Loucy (cell line): Measurements from ENCODE around the gene KRR1.

Experiments
- H2AFZ ChIP-seq: fragments of 200-600 bp; sonication (generic); 2 replicates; pipeline ENCODE4 v1.6.0; 2016; ENCODE audit warnings: antibody characterized with exemption, mild to moderate bottlenecking, low read length, moderate library complexity
- H3F3A ChIP-seq: fragments of 200-600 bp; 2 replicates; pipeline ENCODE4 v1.6.0; 2016; ENCODE audit warnings: antibody characterized with exemption, low read depth, mild to moderate bottlenecking
- H3K27me3 ChIP-seq: fragments of 200-600 bp; sonication (generic); 2 replicates; pipeline ENCODE4 v1.6.1; 2014; ENCODE audit warnings: low read length, mild to moderate bottlenecking; ENCODE audit not compliant: insufficient read depth, poor library complexity, severe bottlenecking
- H3K36me3 ChIP-seq: fragments of 200-600 bp; sonication (generic); 2 replicates; pipeline ENCODE4 v1.6.1; 2016; ENCODE audit warnings: low read length; ENCODE audit not compliant: insufficient read depth
- H3K4me1 ChIP-seq: fragments of 200-600 bp; sonication (generic); 2 replicates; pipeline ENCODE4 v1.5.1; 2014; ENCODE audit warnings: low read length, mild to moderate bottlenecking; ENCODE audit not compliant: insufficient read depth, poor library complexity, severe bottlenecking
- H3K4me2 ChIP-seq: fragments of 200-600 bp; sonication (generic); 2 replicates; pipeline ENCODE4 v1.6.0; 2014; ENCODE audit warnings: antibody characterized with exemption, low read length, low read depth, mild to moderate bottlenecking; ENCODE audit not compliant: poor library complexity, severe bottlenecking
- H3K4me3 ChIP-seq: fragments of 200-600 bp; sonication (generic); 2 replicates; pipeline ENCODE4 v1.5.1; 2014; ENCODE audit warnings: low read length, mild to moderate bottlenecking, mixed read lengths; ENCODE audit not compliant: poor library complexity, severe bottlenecking
- H3K79me2 ChIP-seq: fragments of 200-600 bp; sonication (generic); 2 replicates; pipeline ENCODE4 v1.6.1; 2014; ENCODE audit warnings: low read length; ENCODE audit not compliant: insufficient read depth
- H3K9ac ChIP-seq: fragments of 200-600 bp; sonication (generic); 2 replicates; pipeline ENCODE4 v1.6.0; 2014; ENCODE audit warnings: mild to moderate bottlenecking, low read depth, low read length, moderate library complexity; ENCODE audit not compliant: poor library complexity, severe bottlenecking
- H3K9me2 ChIP-seq: fragments of 200-600 bp; sonication (generic); replicated peaks from 2 replicates; pipeline ENCODE4 v1.6.1; 2016; ENCODE audit warnings: low read depth, low read length, mixed read lengths
- H3K9me3 ChIP-seq: fragments of 200-600 bp; sonication (generic); 2 replicates; pipeline ENCODE4 v1.6.1; 2014; ENCODE audit warnings: mild to moderate bottlenecking, antibody characterized with exemption, low read length, low read depth; ENCODE audit not compliant: insufficient read depth
- H4K20me1 ChIP-seq: fragments of 200-600 bp; sonication (generic); 2 replicates; pipeline ENCODE4 v1.6.0; 2014; ENCODE audit warnings: antibody characterized with exemption, low read length, mild to moderate bottlenecking; ENCODE audit not compliant: insufficient read depth, poor library complexity, severe bottlenecking
- CTCF ChIP-seq: fragments of 200-600 bp; sonication (generic); conservative IDR thresholded peaks from 2 replicates; pipeline ENCODE4 v1.5.1; 2014; ENCODE audit warnings: mild to moderate bottlenecking, antibody characterized with exemption, low read length
- EZH2phosphoT487 ChIP-seq: fragments of 200-600 bp; IDR thresholded peaks from 2 replicates; pipeline ENCODE4 v1.6.1; 2018; ENCODE audit warnings: antibody characterized with exemption, mild to moderate bottlenecking, moderate library complexity, borderline replicate concordance

Gene KRR1

DNA sequence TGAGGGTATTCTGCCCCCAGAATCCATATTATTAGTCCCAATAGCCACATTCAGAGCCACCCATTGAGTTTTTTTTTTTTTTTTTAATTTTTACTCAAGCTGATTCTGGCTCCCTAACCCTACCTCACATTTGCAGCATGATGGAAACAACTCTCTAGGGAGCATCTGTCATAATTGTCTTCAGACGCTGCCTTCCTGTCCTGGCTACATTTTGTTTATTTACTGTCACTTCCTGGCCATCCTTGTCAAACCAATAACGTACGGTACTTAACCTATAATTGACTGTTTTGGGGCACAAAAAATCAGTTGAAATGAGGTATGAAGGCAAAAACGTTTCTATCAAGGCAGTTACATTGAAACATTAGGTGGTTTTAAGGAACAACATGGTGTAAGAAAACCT, 28.8 kb downstream of the KRR1 start:
- Histone ChIP-seq H3K79me2 (no peaks in the 10 kb centered on the region), H3K4me3 (no peak overlapping the region), H3K9ac (no peak overlapping the region), H3K4me2 (no peak overlapping the region), H3K9me3 (no peaks in the 10 kb centered on the region), H3K36me3 (no peaks in the 10 kb centered on the region), H3K9me2 (no peaks in the 10 kb centered on the region), H3K27me3 (no peaks in the 10 kb centered on the region), H4K20me1 (no peaks in the 10 kb centered on the region), H2AFZ (no peak overlapping the region), H3K4me1 (peaks cover 35% of the 10 kb centered on the region), H3F3A (no peaks in the 10 kb centered on the region)
- TF ChIP-seq CTCF (no peak), EZH2phosphoT487 (no peak)

GRCh38 chr12:75481774-75482173, 29.6 kb downstream of the KRR1 start:
- Histone ChIP-seq H3K9me3 (no peaks in the 10 kb centered on the region), H2AFZ (peak overlapping the region; percentile 66), H3K9me2 (no peaks in the 10 kb centered on the region), H3K4me1 (peaks cover 34% of the 10 kb centered on the region), H3K79me2 (no peaks in the 10 kb centered on the region), H3K4me2 (peak overlapping the region; percentile 74), H3F3A (no peaks in the 10 kb centered on the region), H3K9ac (no peak overlapping the region), H3K27me3 (no peaks in the 10 kb centered on the region), H3K36me3 (no peaks in the 10 kb centered on the region), H3K4me3 (no peak overlapping the region), H4K20me1 (no peaks in the 10 kb centered on the region)
- TF ChIP-seq CTCF, result no peak
- no peak for TF ChIP-seq EZH2phosphoT487

DNA sequence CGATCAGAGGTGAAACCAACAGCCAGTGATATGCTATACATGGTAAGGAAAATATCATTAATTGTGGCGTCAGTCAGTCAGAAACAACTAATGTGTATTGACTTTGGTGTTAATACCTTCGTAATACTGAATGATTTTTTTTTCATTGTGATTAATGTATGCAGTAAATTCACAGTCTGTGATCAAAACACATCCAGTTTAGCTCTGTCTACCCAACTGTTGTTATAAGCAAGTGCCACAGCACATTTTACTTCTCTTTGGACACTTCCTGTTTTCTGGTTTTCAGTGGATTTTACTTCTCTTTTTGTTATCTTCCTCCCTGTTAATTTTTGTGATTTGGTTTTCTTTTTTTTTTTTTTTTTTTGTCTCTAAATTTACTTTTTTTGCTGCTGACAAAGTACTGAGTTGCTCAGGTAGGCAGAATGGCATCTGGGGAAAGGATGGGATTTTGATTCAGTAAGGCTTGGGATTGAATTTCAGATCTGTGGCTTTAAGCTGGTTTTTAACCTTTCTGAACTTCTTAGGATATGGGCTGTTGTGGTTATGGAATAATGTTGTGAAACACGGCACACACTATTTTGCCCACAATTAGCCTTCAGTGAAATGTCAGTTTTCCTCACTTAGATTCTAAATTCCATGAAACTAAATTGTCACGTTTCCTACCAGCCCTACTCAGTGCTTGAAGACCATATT, 30.2 kb downstream of the KRR1 start:
- H3K79me2 ChIP-seq, result no peaks in the 10 kb centered on the region
- no peaks in the 10 kb centered on the region for H4K20me1 ChIP-seq
- no peaks in the 10 kb centered on the region for H3F3A ChIP-seq
- no peaks in the 10 kb centered on the region for H3K9me3 ChIP-seq
- peaks cover 27% of the 10 kb centered on the region for H3K4me1 ChIP-seq
- H3K4me2 ChIP-seq, result peak overlapping the region; percentile 74
- peak overlapping the region; percentile 20 for H3K9ac ChIP-seq
- H3K9me2 ChIP-seq, result no peaks in the 10 kb centered on the region
- TF ChIP-seq EZH2phosphoT487 (no peak), CTCF (no peak)
- no peaks in the 10 kb centered on the region for H3K36me3 ChIP-seq
- H3K4me3 ChIP-seq, result peak overlapping the region; percentile 65
- peak overlapping the region; percentile 66 for H2AFZ ChIP-seq
- no peaks in the 10 kb centered on the region for H3K27me3 ChIP-seq
